Progenitor cell of endocrine pancreas (in vitro differentiated cells): ENCODE data around the gene FBXL7. TPM values are rescaled to one million over a fixed set of nuclear protein-coding genes. Genes with fewer than 3 reads are reported as not detected.

Experiments
- DNase-seq: peaks from one replicate; pipeline ENCODE4 v3.0.0; 2021; ENCODE audit warnings: low spot score; ENCODE audit not compliant: unreplicated experiment
- H3K27ac Mint-ChIP-seq: 2 replicates; pipeline ENCODE4 v1.8.0; 2021; ENCODE audit warnings: mild to moderate bottlenecking, moderate library complexity, mixed read lengths
- H3K27me3 Mint-ChIP-seq: 2 replicates; pipeline ENCODE4 v1.8.0; 2021; ENCODE audit warnings: mixed read lengths
- H3K36me3 Mint-ChIP-seq: 2 replicates; pipeline ENCODE4 v1.8.0; 2022; ENCODE audit warnings: mixed read lengths; ENCODE audit not compliant: insufficient read depth
- H3K4me1 Mint-ChIP-seq: 2 replicates; pipeline ENCODE4 v1.8.0; 2021; ENCODE audit warnings: low read depth, mixed read lengths
- H3K4me3 Mint-ChIP-seq: 2 replicates; pipeline ENCODE4 v1.8.0; 2021; ENCODE audit warnings: low read depth, mild to moderate bottlenecking, moderate library complexity, mixed read lengths
- H3K9me3 Mint-ChIP-seq: 2 replicates; pipeline ENCODE4 v1.8.0; 2021; ENCODE audit warnings: low read depth, mixed read lengths
- CTCF ChIP-seq: fragments of 200-600 bp; sonication (generic); IDR thresholded peaks from one replicate; pipeline ENCODE4 v1.5.0; 2021; ENCODE audit warnings: antibody characterized with exemption, mild to moderate bottlenecking; ENCODE audit not compliant: unreplicated experiment
- total RNA-seq: library from RNA; stranded (reverse); gene quantifications from 2 replicates; pipeline ENCODE4 v1.2.1, GENCODE V29; 2021

The FBXL7 gene
- total RNA-seq, 1 donor from 2014 or later: 15.4 TPM

DNA sequence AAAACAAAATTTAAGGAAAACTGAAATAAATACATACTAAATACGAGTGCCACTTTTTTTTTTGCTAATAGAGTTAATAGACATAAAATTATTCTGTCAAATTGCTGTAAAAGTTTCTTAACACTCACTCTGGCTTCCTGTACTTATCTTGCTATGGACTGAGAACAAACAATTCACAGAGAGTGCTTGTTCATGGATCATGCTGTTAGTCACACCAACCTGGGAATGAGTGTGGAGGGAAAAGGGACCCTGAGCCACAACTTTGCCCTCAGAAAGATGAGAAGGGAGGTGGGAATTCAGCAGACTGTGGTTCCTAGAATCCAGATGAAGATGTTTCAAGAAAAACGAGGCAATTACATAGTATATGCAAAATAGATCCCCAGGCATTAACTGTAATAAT is 246.9 kb downstream of the FBXL7 start:
- peaks cover 15% of the 10 kb centered on the region for H3K9me3 Mint-ChIP-seq
- H3K4me3 Mint-ChIP-seq: no peak overlapping the region
- H3K27me3 Mint-ChIP-seq: no peaks in the 10 kb centered on the region
- H3K27ac Mint-ChIP-seq: no peak overlapping the region
- TF ChIP-seq CTCF: no peak
- H3K4me1 Mint-ChIP-seq: peaks cover 1% of the 10 kb centered on the region
- no peak for DNase-seq
- H3K36me3 Mint-ChIP-seq: peaks cover 3% of the 10 kb centered on the region

GRCh38 chr5:15748266-15748665 is 248.3 kb downstream of the FBXL7 start:
- H3K27ac Mint-ChIP-seq: no peak overlapping the region

DNA sequence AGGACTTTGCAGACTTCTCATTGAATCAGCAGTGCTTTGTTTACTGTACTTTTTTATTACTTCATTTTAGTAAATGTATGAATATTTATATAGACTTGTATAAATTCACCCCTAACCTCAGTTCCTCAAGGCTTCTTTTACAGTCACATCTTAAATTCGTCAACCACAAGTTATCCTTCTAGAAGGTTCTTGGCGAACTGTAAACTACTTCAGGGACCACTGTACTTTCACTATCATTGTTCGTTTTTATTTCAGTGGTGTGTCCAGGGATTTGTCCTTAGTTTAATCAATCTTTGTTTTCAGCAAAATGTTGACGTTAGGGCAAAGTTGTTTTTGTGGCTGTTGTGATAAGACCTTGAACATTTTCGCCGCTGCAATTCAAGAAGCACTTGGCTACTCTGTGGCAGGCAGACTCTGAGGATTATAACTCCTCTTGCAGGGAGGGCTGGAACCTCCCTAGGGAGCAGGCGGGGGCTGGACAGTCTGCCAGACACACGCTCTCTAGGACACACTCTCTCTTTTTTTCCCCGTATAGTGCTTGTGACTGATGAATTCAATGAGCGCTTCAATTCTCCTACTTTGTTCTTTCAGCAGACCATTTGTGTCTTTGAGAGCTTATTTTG is 252.8 kb downstream of the FBXL7 start:
- Mint-ChIP-seq H3K4me3 (no peak overlapping the region), H3K27me3 (no peaks in the 10 kb centered on the region), H3K27ac (no peak overlapping the region), H3K36me3 (no peaks in the 10 kb centered on the region), H3K4me1 (no peaks in the 10 kb centered on the region), H3K9me3 (no peaks in the 10 kb centered on the region)
- no peak for TF ChIP-seq CTCF
- DNase-seq: no peak

More at GRCh38 chr5:15748266-15748665, 248.3 kb downstream of the FBXL7 start:
- DNase-seq: no peak
- Mint-ChIP-seq H3K4me3 (no peak overlapping the region), H3K36me3 (peaks cover 2% of the 10 kb centered on the region), H3K4me1 (peaks cover 1% of the 10 kb centered on the region), H3K27me3 (no peaks in the 10 kb centered on the region), H3K9me3 (peaks cover 7% of the 10 kb centered on the region)
- no peak for TF ChIP-seq CTCF

- Mint-ChIP-seq H3K27me3 (no peaks in the 10 kb centered on the region), H3K4me1 (no peaks in the 10 kb centered on the region), H3K27ac (no peak overlapping the region), H3K4me3 (no peak overlapping the region), H3K9me3 (no peaks in the 10 kb centered on the region), H3K36me3 (no peaks in the 10 kb centered on the region)
- DNase-seq: no peak
- TF ChIP-seq CTCF: no peak
Observed at GRCh38 chr5:15753752-15754151, 253.8 kb downstream of the FBXL7 start.

GRCh38 chr5:15757103-15757502 is 257.1 kb downstream of the FBXL7 start:
- Mint-ChIP-seq H3K36me3 (no peaks in the 10 kb centered on the region), H3K27me3 (no peaks in the 10 kb centered on the region), H3K27ac (no peak overlapping the region), H3K4me1 (no peaks in the 10 kb centered on the region), H3K9me3 (no peaks in the 10 kb centered on the region), H3K4me3 (no peak overlapping the region)
- TF ChIP-seq CTCF: no peak
- no peak for DNase-seq
